ENCODE measurements around the gene RAP2B.

The RAP2B gene

GRCh38 chr3:153209596-153209995 is 47.6 kb downstream of the RAP2B start:
- no peak for DNase-seq

DNA sequence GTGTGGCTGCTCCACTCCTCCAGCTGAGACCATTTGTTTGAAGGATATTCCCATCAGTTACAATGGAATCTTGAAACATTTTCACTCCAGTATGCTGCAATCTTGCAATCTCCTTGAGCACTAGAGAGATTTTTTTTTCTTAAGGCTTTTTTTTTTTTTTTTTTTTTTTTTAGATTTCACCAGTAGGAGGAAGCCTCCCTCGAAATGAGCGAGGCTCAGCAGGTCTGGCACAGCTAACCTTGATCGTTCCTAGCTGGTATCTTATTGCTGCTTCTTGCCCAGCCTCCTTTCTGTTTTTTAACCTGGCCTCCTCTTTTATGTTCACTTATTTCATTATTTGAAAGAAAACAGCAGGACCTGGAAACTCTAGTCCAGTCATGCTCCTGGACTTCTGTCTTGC is 48.1 kb downstream of the RAP2B start:
- peak; percentile 48 for DNase-seq

- DNase-seq, result no peak
Measured at GRCh38 chr3:153210660-153211059, 48.6 kb downstream of the RAP2B start.

GRCh38 chr3:153215497-153215896 is 53.5 kb downstream of the RAP2B start:
- no peak for DNase-seq

- DNase-seq, result no peak
Measured at GRCh38 chr3:153215966-153216365, 53.9 kb downstream of the RAP2B start.

DNA sequence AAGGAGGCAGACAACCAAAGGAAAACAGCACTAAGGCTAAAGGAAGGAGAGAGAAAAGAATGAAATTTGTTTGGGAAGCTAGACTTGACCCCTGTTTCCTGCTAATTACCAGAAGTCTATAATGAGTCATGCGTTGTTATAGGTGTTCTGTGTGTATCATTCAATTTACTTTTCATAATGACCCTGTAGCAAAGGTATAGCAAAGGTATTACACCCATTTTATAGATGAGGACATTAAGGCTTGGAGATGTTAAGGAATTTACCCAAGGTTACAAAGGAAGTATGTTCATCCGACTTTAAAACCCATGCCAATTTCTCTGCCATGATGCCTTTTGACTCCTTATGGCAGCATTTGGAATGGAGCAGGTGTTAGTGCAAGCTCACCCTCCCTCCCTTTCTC is 54.9 kb downstream of the RAP2B start:
- no peak for DNase-seq

DNA sequence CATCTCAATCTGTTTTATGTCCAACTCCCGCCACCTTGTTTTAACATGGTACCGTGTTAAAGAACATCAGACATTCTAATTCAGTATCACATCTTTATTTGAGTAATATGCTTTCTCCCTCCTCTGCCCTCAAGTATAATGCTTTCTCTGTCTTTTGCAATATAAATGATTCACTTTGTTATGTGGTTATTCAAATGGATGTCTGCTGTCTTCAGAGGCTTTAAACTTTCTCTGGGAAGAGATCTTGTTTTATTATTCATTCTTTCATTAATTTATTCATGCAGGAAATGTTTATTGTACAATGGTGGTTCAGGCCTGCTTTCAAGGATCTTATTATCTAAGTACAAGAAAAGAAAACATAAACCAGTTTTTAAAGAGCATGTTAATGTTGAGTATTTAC is 57.1 kb downstream of the RAP2B start:
- DNase-seq, result no peak
